ENCODE data around the gene FAT1.

DNA sequence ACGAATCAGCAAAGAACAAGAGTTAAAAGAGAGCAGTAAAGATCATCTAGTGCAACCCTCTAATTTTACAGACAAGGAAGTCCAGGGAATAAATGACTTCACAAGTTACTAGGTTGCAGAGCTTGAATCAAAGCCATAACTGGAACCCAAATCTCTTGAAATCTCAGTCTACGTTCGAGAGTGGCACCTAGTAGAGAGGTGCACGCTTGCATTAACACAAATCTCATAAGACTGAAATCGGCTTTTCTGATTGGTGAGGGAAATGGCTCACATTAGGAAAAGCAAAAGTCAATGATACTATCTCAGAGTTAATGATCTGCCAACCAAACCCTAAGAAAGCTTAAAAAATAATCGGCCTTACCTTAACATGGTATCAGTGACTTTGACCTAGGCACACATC lies 43.0 kb downstream of the FAT1 start:
- TF ChIP-seq, protein P1, sequence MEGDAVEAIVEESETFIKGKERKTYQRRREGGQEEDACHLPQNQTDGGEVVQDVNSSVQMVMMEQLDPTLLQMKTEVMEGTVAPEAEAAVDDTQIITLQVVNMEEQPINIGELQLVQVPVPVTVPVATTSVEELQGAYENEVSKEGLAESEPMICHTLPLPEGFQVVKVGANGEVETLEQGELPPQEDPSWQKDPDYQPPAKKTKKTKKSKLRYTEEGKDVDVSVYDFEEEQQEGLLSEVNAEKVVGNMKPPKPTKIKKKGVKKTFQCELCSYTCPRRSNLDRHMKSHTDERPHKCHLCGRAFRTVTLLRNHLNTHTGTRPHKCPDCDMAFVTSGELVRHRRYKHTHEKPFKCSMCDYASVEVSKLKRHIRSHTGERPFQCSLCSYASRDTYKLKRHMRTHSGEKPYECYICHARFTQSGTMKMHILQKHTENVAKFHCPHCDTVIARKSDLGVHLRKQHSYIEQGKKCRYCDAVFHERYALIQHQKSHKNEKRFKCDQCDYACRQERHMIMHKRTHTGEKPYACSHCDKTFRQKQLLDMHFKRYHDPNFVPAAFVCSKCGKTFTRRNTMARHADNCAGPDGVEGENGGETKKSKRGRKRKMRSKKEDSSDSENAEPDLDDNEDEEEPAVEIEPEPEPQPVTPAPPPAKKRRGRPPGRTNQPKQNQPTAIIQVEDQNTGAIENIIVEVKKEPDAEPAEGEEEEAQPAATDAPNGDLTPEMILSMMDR (conservative IDR thresholded peaks at IDR 0.05 in 1 of 2, IDR thresholded peaks at IDR 0.05 in 1 of 2; ENCODE audit: low read depth in 1 of 2, low read length in 2 of 2), result no peak
- no peak for TF ChIP-seq EZH2 (IDR thresholded peaks at IDR 0.05; ENCODE audit: low read length, missing control alignments)

Data from fibroblast of lung (primary cell).